CD4-positive, alpha-beta T cell treated with Interleukin-10 for 1 hour (primary cell): Measurements from ENCODE around the gene DTYMK.
A peak's percentile ranks its signal among the peaks of the same experiment; 100 is the strongest.
"Not testable (repeated sequence)": the region's sequence is repeated elsewhere in the genome, so short reads cannot be mapped to it uniquely, and the experiment has no call there.

Source experiments
- DNase-seq: peaks from one replicate; pipeline ENCODE4 v3.0.0-alpha.2; 2020

The DTYMK gene

DNA sequence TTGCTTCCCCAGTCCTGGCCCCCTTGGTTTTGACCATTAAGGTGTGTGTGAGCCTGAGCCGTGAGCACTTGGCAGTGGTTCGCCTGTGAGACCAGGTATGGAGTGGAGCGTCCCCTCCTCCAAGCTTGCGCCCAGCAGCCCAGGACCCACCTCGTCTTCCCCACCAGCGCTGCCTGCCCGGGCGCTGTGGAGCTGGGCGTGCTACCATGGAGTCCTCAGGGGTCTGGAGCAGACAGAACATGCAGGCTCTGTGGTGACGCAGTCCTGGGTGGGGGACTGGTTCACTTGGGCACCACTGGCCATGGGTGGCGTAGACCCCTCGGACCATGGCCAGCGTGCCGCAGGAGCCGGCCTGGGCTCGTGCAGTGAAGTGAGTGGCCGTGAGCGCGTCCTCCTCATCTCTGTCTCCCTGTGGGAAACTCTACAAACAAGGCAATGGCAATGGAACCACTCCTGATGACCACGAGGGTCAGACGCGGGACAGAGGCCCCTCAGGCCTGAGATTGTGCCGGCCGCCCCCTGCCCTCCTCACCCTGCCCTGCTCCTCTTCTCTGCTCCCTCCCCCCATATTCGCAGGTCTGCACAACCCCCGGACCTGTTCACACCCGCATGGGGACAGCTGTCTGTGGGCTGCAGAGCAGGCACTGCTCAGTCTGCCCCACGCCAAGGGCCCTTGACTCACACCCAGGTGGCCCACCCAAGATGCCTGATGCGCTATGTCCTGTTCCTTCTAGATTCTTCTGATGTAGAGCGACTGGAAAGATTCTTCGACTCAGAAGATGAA lies 15.0 kb downstream of the DTYMK start:
- no peak for DNase-seq

DNA sequence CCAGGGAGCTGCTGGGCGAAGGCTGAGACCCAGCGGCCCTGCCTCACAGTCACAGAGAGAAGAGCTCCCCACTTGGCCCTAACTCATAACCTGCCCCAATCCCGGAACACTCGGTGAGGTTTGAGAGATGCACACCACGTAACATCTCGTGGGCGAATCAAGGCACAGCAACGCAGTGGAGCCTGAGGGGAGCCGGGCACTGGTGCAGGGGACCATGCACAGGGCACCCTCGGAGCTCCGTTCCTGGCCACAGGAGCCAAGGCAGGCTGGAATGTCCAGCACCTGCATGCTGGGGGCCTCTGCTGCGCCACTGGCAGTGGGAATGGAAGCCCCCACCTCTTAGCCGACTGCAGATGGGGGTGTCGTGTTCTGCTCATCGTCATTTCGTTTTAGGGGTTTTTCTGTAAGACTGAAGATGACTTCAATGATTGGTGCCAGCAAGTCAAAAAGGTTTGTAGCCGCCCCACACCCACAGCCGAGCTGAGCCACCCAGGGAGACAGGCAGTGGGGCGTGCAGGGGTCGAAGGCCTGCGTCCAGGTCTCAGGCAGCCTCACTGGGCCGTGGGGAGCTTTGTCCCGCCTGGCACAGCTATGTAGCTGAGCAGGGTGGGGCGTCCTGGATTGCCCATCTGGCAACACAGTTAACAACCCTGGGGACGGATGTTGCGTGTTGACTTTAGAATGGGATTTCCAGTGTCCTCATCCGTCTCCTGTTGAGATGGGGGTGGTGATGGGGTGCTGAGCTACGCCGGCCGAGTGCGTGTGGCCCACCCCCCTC lies 16.1 kb downstream of the DTYMK start:
- DNase-seq: no peak

DNA sequence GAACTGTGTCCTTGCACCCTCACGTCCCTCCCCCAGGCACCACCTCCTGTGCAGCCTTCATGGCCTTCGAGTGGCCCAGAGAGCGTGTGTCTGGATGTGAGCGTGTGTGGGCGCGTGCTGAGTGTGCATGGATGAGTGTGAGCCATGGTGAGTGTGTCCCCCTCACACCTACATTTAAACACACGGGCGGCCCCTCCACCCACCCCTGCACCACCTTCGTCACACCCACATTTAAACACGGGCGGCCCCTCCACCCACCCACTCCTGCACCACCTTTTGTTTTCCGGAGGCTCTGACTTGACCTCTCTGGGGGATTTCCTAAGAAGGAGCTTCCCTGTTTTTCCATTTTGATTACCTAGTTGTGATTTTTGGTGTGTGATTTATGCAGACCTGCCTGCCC lies 17.8 kb downstream of the DTYMK start:
- no peak for DNase-seq

DNA sequence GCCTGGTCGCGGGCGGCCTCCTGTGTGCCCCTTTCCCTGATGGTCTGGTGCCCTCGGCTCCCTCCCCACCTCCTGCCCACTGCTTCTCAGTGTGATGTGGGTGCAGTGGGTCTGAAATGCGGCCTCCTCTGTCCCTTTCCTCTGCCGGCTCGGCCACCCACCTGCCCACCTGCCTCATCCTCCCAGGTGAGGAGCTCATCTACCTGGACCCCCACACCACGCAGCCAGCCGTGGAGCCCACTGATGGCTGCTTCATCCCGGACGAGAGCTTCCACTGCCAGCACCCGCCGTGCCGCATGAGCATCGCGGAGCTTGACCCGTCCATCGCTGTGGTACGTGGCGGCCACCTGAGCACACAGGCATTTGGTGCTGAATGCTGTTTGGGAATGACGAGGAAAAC lies 18.3 kb downstream of the DTYMK start:
- no peak for DNase-seq

DNA sequence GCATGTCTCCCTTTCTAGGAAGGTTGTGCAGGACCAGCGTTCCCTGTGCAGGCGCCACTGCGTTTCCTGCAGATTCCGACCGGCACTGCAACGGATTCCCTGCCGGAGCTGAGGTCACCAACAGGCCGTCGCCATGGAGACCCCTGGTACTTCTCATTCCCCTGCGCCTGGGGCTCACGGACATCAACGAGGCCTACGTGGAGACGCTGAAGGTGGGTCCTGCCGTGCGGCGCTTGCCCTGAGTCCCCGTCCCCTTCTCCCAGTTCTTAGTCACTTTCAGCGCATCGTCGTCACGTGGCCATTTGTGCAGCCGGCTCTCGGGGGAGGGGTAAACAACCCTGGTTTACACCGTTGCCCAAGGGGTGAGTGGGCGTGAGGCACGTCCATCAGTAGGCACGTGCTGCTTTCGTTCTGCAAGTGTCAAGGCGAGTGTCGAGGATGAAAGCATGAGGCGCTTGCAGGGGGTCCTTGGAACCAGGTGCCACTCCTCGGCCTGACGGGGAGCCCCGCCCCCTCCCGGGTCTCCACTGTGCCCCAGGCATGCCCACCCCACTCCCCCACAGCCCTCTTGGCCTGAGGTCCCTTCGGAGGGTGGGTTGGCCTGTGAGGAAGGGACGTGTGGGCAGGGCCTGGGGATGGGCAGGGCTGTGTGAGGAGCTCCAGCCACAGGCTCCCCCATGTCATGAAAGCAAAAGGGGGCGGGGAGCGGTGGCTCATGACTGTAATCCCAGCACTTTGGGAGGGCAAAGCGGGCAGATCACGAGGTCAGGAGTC lies 19.8 kb downstream of the DTYMK start:
- DNase-seq: no peak

DNA sequence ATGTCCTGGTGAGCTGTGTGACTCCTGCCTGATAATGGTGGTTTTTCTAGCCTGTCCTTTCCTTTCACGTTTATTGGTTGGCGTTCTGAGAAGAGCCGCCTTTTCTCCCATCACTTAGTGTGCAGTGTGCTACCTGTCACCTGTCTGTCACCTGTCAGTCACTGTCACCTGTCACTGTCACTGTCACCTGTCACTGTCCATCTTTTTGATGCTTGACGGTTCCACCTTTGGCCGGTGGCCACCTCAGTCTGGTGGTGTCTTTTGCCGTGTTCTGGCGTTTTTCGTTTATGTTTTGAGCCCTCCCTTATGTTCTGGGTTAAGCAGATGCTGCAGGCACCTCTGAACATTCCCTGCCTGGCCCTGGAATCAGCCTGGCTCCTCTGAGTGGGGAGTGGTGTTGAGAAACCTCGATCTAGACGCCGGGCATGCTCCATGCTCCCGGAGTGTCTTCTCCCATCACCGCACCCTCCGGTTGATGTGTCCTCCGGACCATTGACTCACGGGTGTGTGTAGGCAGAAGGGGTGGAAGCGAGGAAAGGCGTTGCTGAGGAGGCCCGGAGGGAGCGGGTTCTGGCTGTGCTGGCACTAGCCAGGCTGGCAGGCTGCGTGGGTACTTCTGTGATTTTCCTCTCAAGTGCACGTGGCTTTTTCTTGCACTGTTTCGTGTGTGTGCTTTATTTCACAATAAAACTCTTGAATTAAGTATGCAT lies 20.7 kb downstream of the DTYMK start:
- no peak for DNase-seq

DNA sequence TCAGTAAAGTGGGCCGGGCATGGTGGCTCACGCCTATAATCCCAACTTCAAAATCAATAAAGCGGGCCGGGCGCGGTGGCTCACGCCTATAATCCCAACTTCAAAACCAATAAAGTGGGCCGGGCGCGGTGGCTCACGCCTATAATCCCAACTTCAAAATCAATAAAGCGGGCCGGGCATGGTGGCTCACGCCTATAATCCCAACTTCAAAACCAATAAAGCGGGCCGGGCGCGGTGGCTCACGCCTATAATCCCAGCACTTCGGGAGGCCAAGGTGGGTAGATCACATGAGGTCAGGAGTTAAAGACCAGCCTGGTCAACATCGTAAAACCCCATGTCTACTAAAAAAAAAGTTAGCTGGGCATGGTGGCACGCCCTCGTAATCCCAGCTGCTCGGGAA lies 23.9 kb downstream of the DTYMK start:
- not testable (repeated sequence) for DNase-seq

DNA sequence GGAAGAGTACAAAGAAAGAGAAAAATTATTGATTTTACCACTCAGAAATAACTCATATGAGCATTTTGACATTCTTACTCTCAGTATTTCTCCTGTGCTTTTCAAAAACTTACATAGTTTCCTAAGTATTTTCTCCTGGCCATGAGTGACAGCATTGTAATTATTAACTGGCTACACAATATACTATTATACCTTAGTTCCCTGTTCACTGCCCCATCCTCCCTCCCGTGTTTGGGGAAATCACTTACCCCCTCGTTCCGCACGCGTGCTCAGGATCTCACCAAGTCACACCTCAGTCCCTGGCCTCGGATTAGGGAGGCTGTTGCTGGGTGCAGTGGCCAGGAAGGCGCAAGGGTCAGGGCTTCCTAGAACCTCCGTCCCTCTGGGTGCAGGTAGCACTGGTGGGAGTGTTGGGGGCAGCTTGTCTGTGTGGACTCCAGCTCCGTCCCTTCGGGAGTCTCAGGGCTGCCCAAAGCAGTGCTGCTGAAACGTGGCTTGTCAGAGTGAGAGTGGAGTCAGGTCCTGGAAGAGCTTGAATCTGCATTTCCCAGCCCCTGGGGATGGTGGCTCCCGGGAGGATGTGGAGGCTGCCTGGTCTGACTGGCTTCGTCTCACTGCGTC lies 25.9 kb downstream of the DTYMK start:
- DNase-seq: no peak

DNA sequence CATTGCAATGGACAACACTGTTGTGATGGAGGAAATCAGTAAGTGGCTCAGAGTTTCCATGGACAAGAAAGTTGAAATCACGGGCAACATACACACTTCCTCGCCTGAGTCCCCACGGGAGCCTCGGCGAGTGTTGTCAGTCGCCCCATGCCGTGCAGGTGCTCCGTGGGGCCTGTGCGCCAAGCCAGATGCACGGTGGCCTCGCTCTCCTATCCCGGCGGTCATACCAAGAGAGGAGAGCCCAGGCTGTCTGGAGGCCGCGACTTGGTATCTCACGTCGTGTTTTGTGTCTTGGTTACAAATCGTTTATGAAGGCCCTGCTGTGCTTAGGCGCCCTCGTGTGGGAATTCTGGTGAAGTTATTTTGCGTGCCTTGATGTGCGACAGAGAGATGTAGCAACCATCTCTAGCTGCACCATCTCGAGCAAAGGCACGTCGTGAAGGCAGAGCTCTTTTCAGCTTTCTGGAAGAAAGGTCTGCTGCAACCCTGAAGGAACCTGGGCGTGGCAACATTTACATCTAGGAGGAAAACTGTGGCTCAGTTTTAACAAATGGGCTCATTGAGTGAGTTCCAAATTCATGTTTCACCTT lies 27.4 kb downstream of the DTYMK start:
- DNase-seq: peak; percentile 46

DNA sequence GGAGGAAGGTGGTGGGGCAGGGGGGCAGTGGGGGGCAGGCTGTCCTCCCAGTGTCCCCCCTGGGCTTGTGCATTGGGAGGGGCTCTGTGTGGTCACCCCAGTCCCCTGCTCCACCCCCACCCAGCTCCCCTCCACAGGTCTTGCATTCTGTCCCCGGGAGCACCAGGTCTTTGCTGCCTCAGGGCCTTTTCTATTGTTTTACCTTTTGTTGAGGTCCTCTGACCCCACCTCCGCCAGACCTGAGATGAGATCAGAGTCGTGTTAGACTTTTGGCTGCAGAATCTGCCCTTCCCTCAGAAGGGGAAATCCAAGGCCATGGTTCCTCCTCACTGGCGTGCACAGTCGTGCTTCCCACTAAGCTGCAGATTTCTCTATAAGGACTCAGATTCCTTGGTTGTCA lies 28.3 kb downstream of the DTYMK start:
- DNase-seq: no peak

DNA sequence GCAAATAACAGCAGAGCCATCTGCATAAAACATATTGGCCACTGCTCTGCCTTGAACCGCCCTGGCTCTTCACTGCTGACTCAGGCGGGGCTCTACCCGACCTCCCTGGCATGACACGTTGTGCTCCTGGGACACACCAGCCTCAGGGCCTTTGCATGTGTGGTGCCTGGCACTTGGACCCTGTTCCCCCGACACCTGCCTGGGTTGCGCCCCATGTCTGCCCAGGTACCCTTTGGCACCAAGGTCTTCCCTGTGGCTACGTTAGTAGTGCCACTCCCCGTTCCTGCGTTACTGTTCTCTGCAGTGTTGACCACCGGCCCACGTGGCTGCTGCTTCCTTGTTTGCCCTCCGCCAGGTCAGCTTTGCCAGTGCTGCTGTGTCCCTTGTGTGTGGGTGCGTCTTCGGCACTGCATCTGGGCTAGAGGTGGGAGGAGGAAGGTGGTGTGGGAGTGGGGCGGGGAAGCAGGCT lies 28.8 kb downstream of the DTYMK start:
- DNase-seq: no peak

DNA sequence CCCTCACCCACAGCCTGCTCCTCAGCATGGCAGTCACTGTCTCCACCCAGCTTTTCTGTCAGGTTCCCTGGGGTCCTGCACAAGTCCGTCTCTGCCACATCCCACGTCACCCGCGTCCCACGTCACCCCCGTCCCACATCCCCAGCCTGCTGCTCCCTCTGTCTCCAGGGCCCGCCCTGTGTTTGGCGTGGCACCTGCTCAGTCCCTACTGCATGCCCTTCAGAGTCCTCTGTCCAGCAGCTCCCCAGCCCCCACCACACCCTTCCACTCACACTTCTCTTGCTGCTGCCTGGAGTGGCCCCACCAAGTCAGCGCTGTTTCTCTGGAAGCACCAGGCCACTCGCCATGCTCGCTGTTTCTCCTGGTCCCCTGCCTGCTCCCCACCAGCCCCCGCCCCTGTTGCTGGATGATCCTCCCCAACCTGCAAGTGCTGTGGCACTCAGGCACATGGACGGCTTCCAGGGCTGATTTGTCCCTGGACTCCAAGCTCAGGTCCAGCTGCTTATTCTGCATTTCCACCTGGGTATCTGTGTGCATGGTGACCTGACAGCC lies 30.3 kb downstream of the DTYMK start:
- DNase-seq: no peak

DNA sequence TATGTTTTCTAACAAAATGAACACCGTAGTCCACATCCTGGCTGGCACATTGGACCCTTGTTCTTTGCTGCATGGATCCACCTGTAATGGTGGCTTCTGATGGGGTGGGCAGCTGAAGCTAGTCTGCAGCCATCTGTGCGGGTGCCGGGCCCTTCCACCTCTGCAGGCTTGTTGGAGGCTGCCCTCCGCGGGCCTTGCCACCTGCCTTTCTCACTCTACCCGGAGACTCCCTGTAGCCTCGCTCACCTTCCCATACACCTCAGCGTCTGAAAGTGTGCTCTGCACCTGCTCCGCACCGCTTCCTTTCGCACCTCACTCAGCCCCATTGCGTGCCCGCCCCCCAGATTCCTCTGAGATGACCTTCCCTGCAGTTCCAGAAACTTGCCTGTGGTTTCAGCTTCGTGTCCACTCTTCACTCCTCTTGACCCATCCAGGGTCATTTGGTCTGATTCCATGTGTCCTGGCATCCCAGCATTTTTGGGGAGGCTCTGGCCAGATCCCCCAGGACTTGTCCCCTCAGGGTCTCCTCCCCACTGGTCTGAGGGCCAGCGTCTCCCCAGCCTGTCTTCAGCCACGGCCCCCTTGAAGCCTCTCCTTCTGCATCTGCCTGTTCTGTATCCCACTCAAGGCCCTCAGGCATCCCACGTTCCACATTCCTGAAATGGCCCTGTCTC lies 31.0 kb downstream of the DTYMK start:
- no peak for DNase-seq

DNA sequence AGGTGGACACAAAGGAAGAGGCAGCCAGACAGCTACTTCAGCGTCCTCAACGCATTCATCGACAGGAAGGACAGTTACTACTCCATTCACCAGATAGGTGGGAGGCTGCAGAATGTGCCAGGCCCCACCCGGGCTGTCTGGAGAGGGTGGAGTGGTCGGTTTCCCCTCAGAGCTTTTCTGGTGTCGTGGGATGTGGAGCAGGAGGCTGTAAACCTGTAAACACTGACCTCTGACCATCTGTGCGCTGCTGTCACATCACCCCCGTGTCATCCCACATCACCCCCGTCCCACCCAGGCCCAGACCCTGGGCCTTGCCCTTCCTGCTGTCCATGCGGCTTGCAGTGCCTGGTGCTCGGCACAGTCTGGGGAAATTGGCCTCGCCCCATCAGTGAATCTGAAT lies 32.1 kb downstream of the DTYMK start:
- no peak for DNase-seq

DNA sequence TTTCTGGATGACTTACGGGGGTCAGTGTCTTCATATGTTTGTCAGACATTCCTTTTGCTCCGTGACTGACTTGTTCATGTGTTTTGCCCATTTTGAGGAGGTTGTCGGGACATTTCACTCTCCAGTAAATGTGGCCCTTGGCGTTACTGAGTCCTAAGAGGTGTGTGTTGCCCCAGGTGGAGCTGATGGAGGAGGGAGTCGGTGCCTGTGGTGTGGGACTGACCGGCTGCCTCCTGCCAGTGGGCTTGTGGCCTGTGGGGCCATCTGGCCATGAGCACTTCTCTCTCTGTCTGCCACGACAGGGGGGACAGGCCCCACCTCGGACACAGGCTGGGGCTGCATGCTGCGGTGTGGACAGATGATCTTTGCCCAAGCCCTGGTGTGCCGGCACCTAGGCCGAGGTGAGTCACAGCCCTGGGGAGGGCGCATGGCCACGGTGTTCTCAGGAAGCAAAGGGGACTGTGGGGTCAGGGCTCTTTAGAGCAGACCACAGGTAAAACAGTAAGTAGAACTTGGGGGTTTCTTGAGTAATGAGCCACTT lies 33.3 kb downstream of the DTYMK start:
- no peak for DNase-seq

DNA sequence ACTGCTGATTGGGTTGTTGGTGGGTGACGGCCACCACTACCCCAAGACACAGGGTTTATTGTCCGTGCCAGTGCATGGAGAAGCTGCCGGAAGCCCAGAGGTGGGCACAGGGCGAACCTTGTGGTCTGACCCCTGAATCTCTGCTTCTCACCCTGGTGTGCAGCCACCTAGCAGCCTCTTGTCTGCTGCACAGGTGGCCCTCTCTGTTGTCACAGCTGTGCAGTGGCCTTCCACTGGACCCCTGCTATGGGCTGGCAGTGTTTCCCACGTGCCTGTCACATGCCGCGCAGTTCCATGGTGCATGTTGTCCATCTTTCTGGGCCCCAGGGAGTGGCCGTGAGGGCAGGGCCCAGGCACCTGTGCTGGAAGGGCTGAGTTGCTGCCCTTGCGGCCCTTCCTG lies 33.9 kb downstream of the DTYMK start:
- no peak for DNase-seq

DNA sequence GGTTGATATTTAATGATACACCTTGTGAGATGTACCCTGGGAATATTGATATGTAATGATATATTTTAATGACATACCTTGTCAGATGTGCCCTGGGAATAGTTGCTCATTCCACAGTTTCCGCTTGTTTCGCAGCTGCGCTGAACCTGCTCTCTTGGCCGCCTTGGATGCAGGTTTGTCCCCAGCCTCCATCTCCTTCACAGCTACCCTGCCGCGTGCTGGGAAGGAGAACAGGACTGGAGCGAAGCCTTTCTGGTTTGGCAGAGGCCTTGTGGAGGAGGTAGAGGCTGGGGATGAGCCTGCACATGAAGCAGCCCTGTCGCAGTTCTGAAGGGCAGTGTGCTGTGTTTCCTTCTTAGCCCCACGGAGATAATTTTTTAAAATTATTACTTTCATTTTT lies 34.5 kb downstream of the DTYMK start:
- no peak for DNase-seq

DNA sequence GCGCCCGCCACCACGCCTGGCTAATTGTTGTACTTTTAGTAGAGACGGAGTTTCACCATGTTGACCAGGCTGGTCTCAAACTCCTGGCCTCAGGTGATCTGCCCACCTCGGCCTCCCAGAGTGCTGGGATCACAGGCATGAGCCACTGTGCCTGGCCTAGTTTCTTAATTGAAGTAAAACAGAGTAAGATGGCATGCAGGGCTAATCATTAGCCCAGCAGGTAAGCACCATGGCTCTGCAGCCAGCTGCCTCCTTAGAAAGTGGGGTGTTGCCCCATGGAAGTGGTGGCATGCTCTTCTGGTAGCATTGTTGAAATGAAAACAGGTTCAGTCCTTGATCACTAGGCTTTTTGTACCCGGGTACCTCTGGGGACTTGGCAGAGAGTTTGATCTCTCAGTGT lies 36.7 kb downstream of the DTYMK start:
- DNase-seq: no peak

DNA sequence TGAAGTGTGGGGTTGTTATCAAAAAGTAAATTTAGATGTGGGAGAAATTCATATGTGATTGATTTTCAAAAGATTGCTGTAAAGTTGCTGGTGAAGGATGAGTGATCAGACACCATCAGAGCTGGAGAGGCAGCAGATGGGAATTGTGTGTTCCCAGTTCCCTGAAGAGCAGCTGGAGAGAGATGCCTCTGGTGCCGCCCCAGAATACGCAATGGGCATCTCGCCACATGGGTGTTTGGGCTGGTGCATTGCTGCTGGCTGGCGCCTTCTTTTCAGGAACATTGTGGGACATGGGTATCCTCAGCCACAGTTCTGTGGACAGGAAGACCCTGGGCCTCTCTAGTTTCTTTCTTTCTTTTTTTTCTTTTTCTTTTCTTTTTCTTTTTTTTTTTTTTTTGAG lies 37.2 kb downstream of the DTYMK start:
- no peak for DNase-seq

DNA sequence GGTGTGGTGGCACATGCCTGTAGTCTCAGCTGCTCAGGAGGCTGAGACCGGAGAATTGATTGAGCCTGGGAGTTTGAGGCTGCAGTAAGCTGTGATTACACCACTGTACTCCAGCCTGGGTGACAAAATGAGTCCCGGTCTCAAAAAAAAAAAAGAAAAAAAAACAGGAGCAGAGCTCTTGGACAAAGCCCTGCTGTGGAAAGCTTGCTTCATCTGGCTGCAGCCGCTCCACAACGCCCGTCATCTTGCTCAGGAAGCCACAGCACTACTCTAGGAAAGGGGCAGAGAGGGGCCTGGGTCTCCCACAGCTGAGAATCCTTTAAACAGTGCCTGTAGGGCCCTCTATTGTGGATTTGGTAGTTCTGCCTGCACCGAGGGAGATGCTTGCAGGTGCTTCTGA lies 38.2 kb downstream of the DTYMK start:
- no peak for DNase-seq
